ENCODE measurements around the gene PPM1B. TPM values are rescaled to one million over a fixed set of nuclear protein-coding genes. Genes with fewer than 3 reads are reported as not detected.
"Not testable (repeated sequence)": the region's sequence is repeated elsewhere in the genome, so short reads cannot be mapped to it uniquely, and the experiment has no call there.

PPM1B gene
- total RNA-seq, 1 experiment from 2014 or later = 23.1 TPM

- no peak for DNase-seq (ENCODE audit: low spot score)
Observed at GRCh38 chr2:44200759-44201158, 32.1 kb downstream of the PPM1B start.

GRCh38 chr2:44201648-44202165, 33.0 kb downstream of the PPM1B start:
- no peak for DNase-seq (ENCODE audit: low spot score)

- DNase-seq (ENCODE audit: low spot score) = no peak
Observed at GRCh38 chr2:44203542-44203941, 34.9 kb downstream of the PPM1B start.

- DNase-seq (ENCODE audit: low spot score) = no peak
Observed at GRCh38 chr2:44205169-44205568, 36.5 kb downstream of the PPM1B start.

GRCh38 chr2:44207102-44207501, 38.4 kb downstream of the PPM1B start:
- DNase-seq (ENCODE audit: low spot score) = no peak

GRCh38 chr2:44207648-44208047, 39.0 kb downstream of the PPM1B start:
- not testable (repeated sequence) for DNase-seq (ENCODE audit: low spot score)

GRCh38 chr2:44210362-44210761, 41.7 kb downstream of the PPM1B start:
- no peak for DNase-seq (ENCODE audit: low spot score)

- DNase-seq (ENCODE audit: low spot score) = no peak
Observed at GRCh38 chr2:44211183-44211582, 42.5 kb downstream of the PPM1B start.

GRCh38 chr2:44212302-44212701, 43.6 kb downstream of the PPM1B start:
- DNase-seq (ENCODE audit: low spot score) = no peak

GRCh38 chr2:44215827-44216226, 47.2 kb downstream of the PPM1B start:
- no peak for DNase-seq (ENCODE audit: low spot score)

GRCh38 chr2:44218771-44219170, 50.1 kb downstream of the PPM1B start:
- no peak for DNase-seq (ENCODE audit: low spot score)

- no peak for DNase-seq (ENCODE audit: low spot score)
Observed at GRCh38 chr2:44226753-44227152, 58.1 kb downstream of the PPM1B start.

- no peak for DNase-seq (ENCODE audit: low spot score)
Observed at GRCh38 chr2:44230378-44230777, 61.7 kb downstream of the PPM1B start.

GRCh38 chr2:44233450-44234128, 64.9 kb downstream of the PPM1B start:
- peak; percentile 77 for DNase-seq (ENCODE audit: low spot score)

GRCh38 chr2:44237221-44237620, 68.5 kb downstream of the PPM1B start:
- no peak for DNase-seq (ENCODE audit: low spot score)

- DNase-seq (ENCODE audit: low spot score) = no peak
Observed at GRCh38 chr2:44242904-44243303, 74.2 kb downstream of the PPM1B start.

GRCh38 chr2:44244135-44244871, 75.6 kb downstream of the PPM1B start:
- DNase-seq (ENCODE audit: low spot score) = peak; percentile 70

- no peak for DNase-seq (ENCODE audit: low spot score)
Observed at GRCh38 chr2:44245083-44245861, 76.6 kb downstream of the PPM1B start.

GRCh38 chr2:44246436-44246835, 77.8 kb downstream of the PPM1B start:
- no peak for DNase-seq (ENCODE audit: low spot score)

GRCh38 chr2:44246840-44247369, 78.2 kb downstream of the PPM1B start:
- no peak for DNase-seq (ENCODE audit: low spot score)

- no peak for DNase-seq (ENCODE audit: low spot score)
Observed at GRCh38 chr2:44247924-44248323, 79.2 kb downstream of the PPM1B start.

- DNase-seq (ENCODE audit: low spot score) = not testable (repeated sequence)
Observed at GRCh38 chr2:44249269-44249668, 80.6 kb downstream of the PPM1B start.

Data from H4 (cell line).